ENCODE measurements around the gene CREBBP.

- TF ChIP-seq POLR2A (IDR thresholded peaks at IDR 0.05) (no peak), CTCF (IDR thresholded peaks at IDR 0.05) (no peak)
These were observed 132.2 kb downstream of the CREBBP start for GRCh38 chr16:3748307-3748706.

Data from suprapubic skin (tissue), 3 donors.